SW 1271 (cell line): ENCODE measurements around the gene HCLS1.
"Not testable (repeated sequence)": the region's sequence is repeated elsewhere in the genome, so short reads cannot be mapped to it uniquely, and the experiment has no call there.

Source experiments
- DNase-seq, 2 experiments: peaks; one replicate each; lab custom pipeline; 2025; lab: John Stamatoyannopoulos, UW

HCLS1 gene

GRCh38 chr3:121595765-121596406, 64.8 kb downstream of the HCLS1 start:
- no peak for DNase-seq

GRCh38 chr3:121594850-121595249, 65.9 kb downstream of the HCLS1 start:
- no peak for DNase-seq

GRCh38 chr3:121593806-121594205, 66.9 kb downstream of the HCLS1 start:
- DNase-seq: not testable (repeated sequence)

GRCh38 chr3:121592856-121593702, 67.6 kb downstream of the HCLS1 start, which contains the start of gene FBXO40:
TSS of gene FBXO40 (plus strand) at chr3:121593379. CDS start at chr3:121620576, 27,197 bp downstream.
- no peak for DNase-seq

GRCh38 chr3:121584418-121584817, 76.3 kb downstream of the HCLS1 start:
- no peak for DNase-seq

GRCh38 chr3:121581691-121582090, 79.0 kb downstream of the HCLS1 start:
- no peak for DNase-seq
